GM06990 (cell line): ENCODE data around the gene IL16.

Source experiments
- DNase-seq: peaks from one replicate; pipeline ENCODE4 v3.0.0-alpha.2; 2011; ENCODE audit not compliant: insufficient read length; ENCODE audit errors: extremely low read depth
- H3K27me3 ChIP-seq: replicated peaks from 2 replicates; pipeline ENCODE4 v1.6.0; 2011; ENCODE audit warnings: low read length; ENCODE audit not compliant: control insufficient read depth, insufficient read depth
- H3K36me3 ChIP-seq: 2 replicates; pipeline ENCODE4 v1.5.1; 2011; ENCODE audit warnings: low read length; ENCODE audit not compliant: control insufficient read depth, insufficient read depth
- H3K4me3 ChIP-seq: replicated peaks from 2 replicates; pipeline ENCODE4 v1.5.1; 2011; ENCODE audit warnings: low read depth, mild to moderate bottlenecking, control low read depth, low read length
- TF ChIP-seq, protein P1 (sequence below): IDR thresholded peaks from 2 replicates; pipeline ENCODE4 v1.5.1; 2011; ENCODE audit warnings: low read length, control low read depth, mild to moderate bottlenecking, inconsistent platforms; ENCODE audit not compliant: insufficient read depth, poor library complexity, severe bottlenecking

IL16 gene

DNA sequence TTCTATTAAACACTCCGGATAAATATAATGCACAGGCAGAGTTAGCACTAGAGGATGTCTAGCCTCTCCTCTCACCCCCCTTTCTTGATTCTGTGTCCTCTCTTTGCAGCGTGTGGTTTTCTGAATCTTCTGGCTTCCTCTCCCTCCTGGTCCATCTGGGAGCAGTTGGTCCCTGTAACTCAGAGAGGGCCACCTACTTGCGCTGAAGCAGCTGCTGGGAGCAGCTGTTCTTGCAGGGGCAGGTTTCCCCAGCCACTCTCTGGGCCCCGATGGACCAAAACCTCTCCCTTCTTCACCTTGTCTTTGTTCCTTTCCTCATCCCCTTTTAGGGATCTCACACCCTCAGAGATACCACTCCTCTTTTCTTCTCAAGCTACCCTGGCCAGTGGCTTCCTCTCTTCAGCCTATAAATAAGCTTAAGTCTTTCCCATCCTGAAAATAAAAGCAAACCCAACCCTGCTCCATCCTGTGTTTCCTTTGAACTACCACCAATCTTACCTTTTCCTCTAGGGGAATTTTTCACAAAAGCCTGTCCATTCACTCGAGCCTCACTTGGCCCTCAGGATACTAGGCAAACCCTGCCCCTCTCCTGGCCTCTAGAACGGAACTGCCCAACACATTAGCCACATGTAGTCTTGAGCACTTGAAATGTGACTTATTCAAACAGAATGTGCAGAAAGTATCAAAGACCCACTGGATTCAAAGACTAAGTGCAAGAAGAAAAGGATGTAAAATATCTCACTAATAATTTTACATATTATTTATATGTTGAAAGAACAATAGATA, 67.6 kb downstream of the IL16 start:
- Histone ChIP-seq H3K36me3 (no peaks in the 10 kb centered on the region), H3K27me3 (no peaks in the 10 kb centered on the region; the same call in 1 of the 2 replicates), H3K4me3 (no peak overlapping the region)
- DNase-seq: no peak
- TF ChIP-seq, protein P1, sequence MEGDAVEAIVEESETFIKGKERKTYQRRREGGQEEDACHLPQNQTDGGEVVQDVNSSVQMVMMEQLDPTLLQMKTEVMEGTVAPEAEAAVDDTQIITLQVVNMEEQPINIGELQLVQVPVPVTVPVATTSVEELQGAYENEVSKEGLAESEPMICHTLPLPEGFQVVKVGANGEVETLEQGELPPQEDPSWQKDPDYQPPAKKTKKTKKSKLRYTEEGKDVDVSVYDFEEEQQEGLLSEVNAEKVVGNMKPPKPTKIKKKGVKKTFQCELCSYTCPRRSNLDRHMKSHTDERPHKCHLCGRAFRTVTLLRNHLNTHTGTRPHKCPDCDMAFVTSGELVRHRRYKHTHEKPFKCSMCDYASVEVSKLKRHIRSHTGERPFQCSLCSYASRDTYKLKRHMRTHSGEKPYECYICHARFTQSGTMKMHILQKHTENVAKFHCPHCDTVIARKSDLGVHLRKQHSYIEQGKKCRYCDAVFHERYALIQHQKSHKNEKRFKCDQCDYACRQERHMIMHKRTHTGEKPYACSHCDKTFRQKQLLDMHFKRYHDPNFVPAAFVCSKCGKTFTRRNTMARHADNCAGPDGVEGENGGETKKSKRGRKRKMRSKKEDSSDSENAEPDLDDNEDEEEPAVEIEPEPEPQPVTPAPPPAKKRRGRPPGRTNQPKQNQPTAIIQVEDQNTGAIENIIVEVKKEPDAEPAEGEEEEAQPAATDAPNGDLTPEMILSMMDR: no peak

DNA sequence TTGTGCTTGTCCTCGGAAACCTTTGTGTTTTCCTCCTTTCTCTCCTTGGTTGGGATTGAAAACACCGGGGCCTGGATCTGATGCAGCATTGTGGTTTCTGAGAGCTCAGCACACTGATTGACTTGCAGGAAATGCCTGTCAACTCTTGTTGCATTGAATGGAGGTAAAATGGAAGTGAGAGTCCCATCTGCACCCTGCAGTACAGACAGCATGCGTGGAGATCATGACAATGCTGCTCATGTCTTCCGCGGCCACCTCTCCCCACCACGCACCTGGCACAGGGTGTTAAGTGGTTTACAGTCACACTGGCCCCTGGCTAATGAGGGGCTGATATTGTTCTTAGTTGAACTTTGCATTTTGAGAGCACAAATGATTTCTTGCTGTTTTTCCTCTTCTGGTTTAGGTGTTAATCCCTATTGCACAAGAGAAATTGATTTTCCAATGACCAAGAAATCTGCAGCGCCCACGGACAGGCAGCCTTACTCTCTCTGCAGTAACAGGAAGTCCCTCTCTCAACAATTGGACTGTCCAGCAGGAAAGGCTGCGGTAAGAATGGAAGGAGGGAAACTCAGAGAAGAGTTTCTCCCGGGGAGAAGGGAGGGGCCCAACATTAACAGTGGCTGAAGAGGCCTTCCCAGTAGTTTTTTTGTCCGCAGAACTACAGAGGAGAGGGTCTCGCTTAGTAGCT, 68.7 kb downstream of the IL16 start:
- Histone ChIP-seq H3K4me3 (peak overlapping the region; percentile 1; the same call in 1 of the 2 replicates), H3K27me3 (no peaks in the 10 kb centered on the region), H3K36me3 (no peaks in the 10 kb centered on the region)
- TF ChIP-seq, protein P1: no peak
- DNase-seq: peak; percentile 56

DNA sequence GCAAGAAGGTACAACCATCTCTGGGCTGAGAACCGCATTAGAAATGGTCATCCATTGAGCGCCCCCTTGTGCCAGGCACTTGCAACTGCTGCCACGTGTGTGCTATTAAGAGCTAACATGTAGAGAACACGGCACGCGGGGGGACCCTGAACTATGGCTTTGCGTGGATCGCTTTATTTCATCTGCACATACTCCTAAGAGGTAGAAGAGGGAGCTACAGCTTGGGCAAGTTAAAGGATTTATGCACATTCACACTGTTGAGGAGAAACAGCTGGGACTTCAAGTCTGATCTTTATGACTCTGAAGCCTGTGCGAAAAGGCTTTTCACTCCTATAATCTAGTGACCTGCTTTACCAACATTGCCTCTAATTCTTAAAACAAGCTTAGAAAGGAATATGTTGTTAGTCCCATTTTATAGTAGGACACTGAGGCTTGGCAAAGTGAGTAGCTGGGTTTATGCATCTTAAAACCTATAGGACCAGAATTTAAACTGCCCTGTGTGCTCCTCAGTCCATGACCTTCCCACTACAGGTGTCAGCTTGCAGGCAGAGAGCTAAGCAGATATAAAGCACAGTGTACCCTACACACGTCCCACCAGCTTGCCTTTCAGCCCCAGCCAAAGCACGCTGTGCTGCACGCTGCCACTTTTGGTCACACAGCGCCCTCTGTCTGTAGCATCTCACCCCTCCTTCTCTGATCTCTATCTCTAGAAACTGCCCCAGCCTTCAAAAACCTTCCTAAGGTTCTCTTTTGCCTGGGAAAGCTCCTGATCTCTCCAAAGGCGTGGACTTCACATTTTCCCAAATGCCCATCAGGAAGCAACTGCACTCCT, 69.5 kb downstream of the IL16 start:
- peak; percentile 59 for DNase-seq

DNA sequence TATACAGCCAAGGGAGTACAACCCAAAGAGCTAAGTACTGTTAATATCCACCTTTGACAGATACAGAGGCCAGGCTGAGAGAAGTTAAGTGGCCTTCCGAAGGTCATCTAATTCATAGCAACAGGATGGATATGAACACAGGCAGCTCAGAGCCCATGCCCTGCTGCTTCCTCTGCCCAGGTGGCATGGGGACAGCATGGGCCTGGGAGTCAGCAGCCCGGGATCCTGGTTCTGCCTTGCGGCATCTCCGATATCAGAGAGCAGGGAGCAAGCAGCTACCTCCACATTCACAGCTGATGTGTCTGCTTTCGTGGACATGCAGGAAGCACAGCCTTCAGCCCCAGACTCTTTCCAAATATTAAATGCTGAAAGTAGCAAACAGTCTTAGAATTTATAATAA, 71.7 kb downstream of the IL16 start:
- no peak for DNase-seq
- TF ChIP-seq, protein P1: no peak
- no peaks in the 10 kb centered on the region for H3K27me3 ChIP-seq
- no peaks in the 10 kb centered on the region for H3K36me3 ChIP-seq
- H3K4me3 ChIP-seq: no peak overlapping the region

More for the DNA sequence above, 69.5 kb downstream of the IL16 start:
- Histone ChIP-seq H3K27me3 (no peaks in the 10 kb centered on the region), H3K4me3 (0 out of 2 replicates have a peak overlapping the region, but pooled peaks have one; percentile 1), H3K36me3 (no peaks in the 10 kb centered on the region)
- TF ChIP-seq, protein P1: peak; percentile 96

DNA sequence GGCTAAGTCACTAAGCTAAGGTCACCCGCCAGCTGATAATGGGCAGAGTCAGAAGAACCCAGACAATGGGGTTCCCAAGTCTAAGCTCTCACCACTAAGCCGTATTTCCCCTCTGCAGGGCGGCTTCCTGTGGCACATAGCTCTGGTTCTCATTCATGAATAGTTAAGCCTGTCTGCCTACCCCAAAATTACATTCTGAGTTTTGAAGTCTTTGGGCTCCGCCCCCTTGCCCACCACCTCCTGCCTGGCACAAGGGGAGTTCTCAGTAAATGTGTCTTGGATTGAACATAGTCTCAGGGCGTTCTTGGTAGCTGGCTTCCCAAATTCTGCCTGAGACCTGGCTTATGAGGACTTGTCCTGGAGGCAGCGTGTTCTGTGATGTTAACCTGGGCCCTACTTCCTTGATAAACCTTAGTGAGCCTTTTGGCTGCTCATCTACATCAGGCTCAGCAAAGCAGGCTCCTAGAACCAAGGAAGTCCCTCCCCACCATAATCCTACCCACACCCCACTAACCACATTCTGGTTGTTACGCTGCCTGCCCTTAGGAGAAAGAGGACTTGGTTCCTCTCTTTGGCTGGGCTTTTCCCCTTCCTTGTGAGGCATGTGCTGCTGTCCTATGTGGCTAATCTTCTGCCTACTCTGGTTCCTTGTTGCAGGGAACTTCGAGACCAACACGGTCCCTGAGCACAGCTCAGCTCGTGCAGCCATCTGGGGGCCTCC, 72.4 kb downstream of the IL16 start:
- H3K27me3 ChIP-seq: no peaks in the 10 kb centered on the region
- DNase-seq: no peak
- H3K4me3 ChIP-seq: no peak overlapping the region
- TF ChIP-seq, protein P1: no peak
- H3K36me3 ChIP-seq: no peaks in the 10 kb centered on the region
